Progenitor cell of endocrine pancreas (in vitro differentiated cells): ENCODE data around the gene DDX60. TPM values are rescaled to one million over a fixed set of nuclear protein-coding genes. Genes with fewer than 3 reads are reported as not detected.

Source experiments
- DNase-seq: peaks from one replicate; pipeline ENCODE4 v3.0.0; 2021; ENCODE audit warnings: low spot score; ENCODE audit not compliant: unreplicated experiment
- H3K27ac Mint-ChIP-seq: 2 replicates; pipeline ENCODE4 v1.8.0; 2021; ENCODE audit warnings: mild to moderate bottlenecking, moderate library complexity, mixed read lengths
- H3K27me3 Mint-ChIP-seq: 2 replicates; pipeline ENCODE4 v1.8.0; 2021; ENCODE audit warnings: mixed read lengths
- H3K36me3 Mint-ChIP-seq: 2 replicates; pipeline ENCODE4 v1.8.0; 2022; ENCODE audit warnings: mixed read lengths; ENCODE audit not compliant: insufficient read depth
- H3K4me1 Mint-ChIP-seq: 2 replicates; pipeline ENCODE4 v1.8.0; 2021; ENCODE audit warnings: low read depth, mixed read lengths
- H3K4me3 Mint-ChIP-seq: 2 replicates; pipeline ENCODE4 v1.8.0; 2021; ENCODE audit warnings: low read depth, mild to moderate bottlenecking, moderate library complexity, mixed read lengths
- H3K9me3 Mint-ChIP-seq: 2 replicates; pipeline ENCODE4 v1.8.0; 2021; ENCODE audit warnings: low read depth, mixed read lengths
- total RNA-seq: library from RNA; stranded (reverse); gene quantifications from 2 replicates; pipeline ENCODE4 v1.2.1, GENCODE V29; 2021
- TF ChIP-seq, protein P1 (sequence below): fragments of 200-600 bp; sonication (generic); IDR thresholded peaks from one replicate; pipeline ENCODE4 v1.5.0; 2021; ENCODE audit warnings: antibody characterized with exemption, mild to moderate bottlenecking; ENCODE audit not compliant: unreplicated experiment

DDX60 gene
- total RNA-seq, 1 donor from 2014 or later = 0.74 TPM

DNA sequence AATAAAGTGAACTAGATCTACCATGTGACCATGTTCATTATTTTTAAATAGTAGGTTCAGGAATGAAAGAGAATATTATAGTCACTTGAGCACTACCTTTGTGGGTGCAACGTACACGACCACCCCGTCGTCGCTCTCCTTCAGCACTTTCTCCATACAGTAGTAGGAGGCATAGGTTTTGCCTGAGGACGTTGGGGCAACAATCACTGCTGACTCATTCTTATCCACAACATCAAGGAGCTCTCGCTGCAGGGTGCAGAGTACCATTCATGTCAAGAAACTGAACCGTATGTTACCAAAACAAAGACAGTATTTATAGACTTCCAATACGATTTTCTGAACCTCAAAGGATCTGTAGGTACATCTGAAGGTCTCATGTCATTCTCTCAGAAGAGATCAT lies 44.7 kb downstream of the DDX60 start:
- H3K27ac Mint-ChIP-seq = no peak overlapping the region
- H3K4me3 Mint-ChIP-seq = no peak overlapping the region
- H3K4me1 Mint-ChIP-seq = peaks cover 7% of the 10 kb centered on the region
- no peaks in the 10 kb centered on the region for H3K9me3 Mint-ChIP-seq
- no peaks in the 10 kb centered on the region for H3K27me3 Mint-ChIP-seq
- H3K36me3 Mint-ChIP-seq = no peaks in the 10 kb centered on the region
- DNase-seq = no peak
- TF ChIP-seq, protein P1, sequence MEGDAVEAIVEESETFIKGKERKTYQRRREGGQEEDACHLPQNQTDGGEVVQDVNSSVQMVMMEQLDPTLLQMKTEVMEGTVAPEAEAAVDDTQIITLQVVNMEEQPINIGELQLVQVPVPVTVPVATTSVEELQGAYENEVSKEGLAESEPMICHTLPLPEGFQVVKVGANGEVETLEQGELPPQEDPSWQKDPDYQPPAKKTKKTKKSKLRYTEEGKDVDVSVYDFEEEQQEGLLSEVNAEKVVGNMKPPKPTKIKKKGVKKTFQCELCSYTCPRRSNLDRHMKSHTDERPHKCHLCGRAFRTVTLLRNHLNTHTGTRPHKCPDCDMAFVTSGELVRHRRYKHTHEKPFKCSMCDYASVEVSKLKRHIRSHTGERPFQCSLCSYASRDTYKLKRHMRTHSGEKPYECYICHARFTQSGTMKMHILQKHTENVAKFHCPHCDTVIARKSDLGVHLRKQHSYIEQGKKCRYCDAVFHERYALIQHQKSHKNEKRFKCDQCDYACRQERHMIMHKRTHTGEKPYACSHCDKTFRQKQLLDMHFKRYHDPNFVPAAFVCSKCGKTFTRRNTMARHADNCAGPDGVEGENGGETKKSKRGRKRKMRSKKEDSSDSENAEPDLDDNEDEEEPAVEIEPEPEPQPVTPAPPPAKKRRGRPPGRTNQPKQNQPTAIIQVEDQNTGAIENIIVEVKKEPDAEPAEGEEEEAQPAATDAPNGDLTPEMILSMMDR = no peak

DNA sequence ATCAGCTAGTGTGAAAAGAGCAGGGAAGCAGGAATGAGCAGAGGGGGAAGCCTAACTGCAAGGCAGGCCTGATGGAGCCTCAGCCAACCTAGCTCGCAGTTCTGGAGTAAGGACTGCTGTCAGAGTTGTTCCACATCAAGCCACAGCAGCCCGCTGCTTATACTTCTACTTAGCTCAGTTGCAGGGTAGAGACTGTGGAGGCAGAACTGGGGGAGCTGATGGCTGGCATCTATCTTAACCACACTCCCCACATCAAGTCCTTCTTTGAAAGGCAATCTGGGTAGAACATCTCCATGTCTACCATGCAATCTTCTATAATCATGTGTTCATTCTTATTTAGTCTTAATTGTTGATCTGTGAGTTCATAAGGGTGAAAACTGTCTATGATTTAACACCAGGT lies 46.1 kb downstream of the DDX60 start:
- TF ChIP-seq, protein P1 = no peak
- no peak overlapping the region for H3K4me3 Mint-ChIP-seq
- no peaks in the 10 kb centered on the region for H3K27me3 Mint-ChIP-seq
- peaks cover 7% of the 10 kb centered on the region for H3K4me1 Mint-ChIP-seq
- H3K9me3 Mint-ChIP-seq = no peaks in the 10 kb centered on the region
- no peak for DNase-seq
- no peaks in the 10 kb centered on the region for H3K36me3 Mint-ChIP-seq
- no peak overlapping the region for H3K27ac Mint-ChIP-seq

DNA sequence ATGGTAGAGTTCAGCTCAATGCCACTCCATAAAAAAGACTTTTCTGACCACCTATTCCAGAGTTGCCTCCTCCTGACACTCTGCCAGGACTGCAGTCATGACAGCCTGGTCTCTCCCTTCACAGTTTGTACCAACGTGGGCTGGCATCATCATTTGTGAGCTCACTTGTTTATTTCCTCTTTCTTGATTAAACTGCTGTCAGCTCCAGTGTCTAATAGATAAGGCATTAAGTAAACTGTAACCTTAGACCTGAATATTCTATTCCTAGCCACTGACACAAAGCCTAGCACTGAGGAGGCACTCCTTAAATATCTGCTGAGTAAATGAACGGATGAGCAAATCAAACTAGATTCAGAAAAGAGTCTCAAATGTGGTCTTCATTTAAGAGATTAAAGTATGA lies 48.7 kb downstream of the DDX60 start:
- H3K4me3 Mint-ChIP-seq = no peak overlapping the region
- H3K27me3 Mint-ChIP-seq = no peaks in the 10 kb centered on the region
- no peak for DNase-seq
- TF ChIP-seq, protein P1 = no peak
- no peaks in the 10 kb centered on the region for H3K9me3 Mint-ChIP-seq
- peaks cover 7% of the 10 kb centered on the region for H3K4me1 Mint-ChIP-seq
- H3K36me3 Mint-ChIP-seq = no peaks in the 10 kb centered on the region
- no peak overlapping the region for H3K27ac Mint-ChIP-seq

DNA sequence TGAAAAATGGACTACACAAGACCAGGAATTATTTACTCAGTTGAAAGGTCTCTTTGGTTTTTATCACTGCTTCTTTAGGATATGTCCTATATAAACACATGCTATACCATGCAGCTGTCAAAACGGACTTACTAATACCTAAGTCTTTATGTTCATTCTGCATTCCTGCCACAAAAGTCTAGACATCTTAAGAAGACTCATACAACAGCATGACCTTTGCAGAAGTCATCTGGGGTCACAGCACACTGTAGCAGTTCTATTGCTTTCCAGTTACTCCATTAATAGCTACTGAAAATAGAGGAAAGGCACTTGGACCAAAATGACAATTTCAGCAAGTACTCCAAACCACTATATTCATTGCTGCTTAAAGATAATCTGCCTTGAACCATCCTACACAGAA lies 53.2 kb downstream of the DDX60 start:
- no peak for DNase-seq
- TF ChIP-seq, protein P1 = no peak
- H3K4me1 Mint-ChIP-seq = peaks cover 22% of the 10 kb centered on the region
- H3K27ac Mint-ChIP-seq = no peak overlapping the region
- H3K9me3 Mint-ChIP-seq = no peaks in the 10 kb centered on the region
- no peaks in the 10 kb centered on the region for H3K36me3 Mint-ChIP-seq
- no peak overlapping the region for H3K4me3 Mint-ChIP-seq
- no peaks in the 10 kb centered on the region for H3K27me3 Mint-ChIP-seq

DNA sequence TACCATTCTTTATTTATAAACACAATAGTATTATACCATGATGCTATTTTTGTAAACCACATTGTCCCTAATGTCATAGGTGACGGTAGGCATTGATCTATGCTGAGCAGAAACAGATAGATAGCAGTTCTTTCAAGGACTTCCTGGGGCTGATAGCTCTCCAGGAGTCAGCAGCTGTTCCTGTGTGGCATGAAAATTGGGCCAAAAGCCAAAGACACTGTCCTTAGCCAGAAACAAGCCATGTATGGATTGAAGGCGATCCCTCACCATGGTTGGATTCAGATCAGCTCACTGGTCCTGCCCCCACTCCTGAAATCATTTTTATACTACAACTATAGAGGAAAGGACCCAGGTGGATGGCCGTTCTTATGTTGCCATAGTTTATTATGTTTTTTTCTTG lies 53.6 kb downstream of the DDX60 start:
- Mint-ChIP-seq H3K27ac (no peak overlapping the region), H3K4me1 (peaks cover 18% of the 10 kb centered on the region), H3K36me3 (no peaks in the 10 kb centered on the region), H3K4me3 (no peak overlapping the region), H3K9me3 (no peaks in the 10 kb centered on the region), H3K27me3 (no peaks in the 10 kb centered on the region)
- TF ChIP-seq, protein P1 = no peak
- DNase-seq = no peak
